Suprapubic skin (tissue), 4 donors: ENCODE measurements around the gene GARIN5B. TPM values are rescaled to one million over a fixed set of nuclear protein-coding genes. Genes with fewer than 3 reads are reported as not detected.

Source experiments
- DNase-seq, 2 donors: peaks; one replicate each; pipeline ENCODE4 v3.0.0-alpha.2; 2019; ENCODE audit warnings: low spot score in 2 of 2
- H3K27ac ChIP-seq: fragments of 200-600 bp; sonication (generic); one replicate; pipeline ENCODE4 v1.5.1; 2019
- H3K27me3 ChIP-seq: fragments of 200-600 bp; sonication (generic); one replicate; pipeline ENCODE4 v1.5.1; 2019
- H3K36me3 ChIP-seq: fragments of 200-600 bp; sonication (generic); one replicate; pipeline ENCODE4 v1.5.1; 2019
- H3K4me1 ChIP-seq: fragments of 200-600 bp; sonication (generic); one replicate; pipeline ENCODE4 v1.5.1; 2019
- H3K4me3 ChIP-seq: fragments of 200-600 bp; sonication (generic); one replicate; pipeline ENCODE4 v1.5.1; 2019; ENCODE audit warnings: mild to moderate bottlenecking
- H3K9me3 ChIP-seq: fragments of 200-600 bp; sonication (generic); one replicate; pipeline ENCODE4 v1.5.1; 2019
- CTCF ChIP-seq, 2 donors: fragments of 200-600 bp in 1 of 2; fragments of 450-650 bp in 1 of 2; sonication (generic) in 1 of 2; IDR thresholded peaks; one replicate each; pipeline ENCODE4 v1.5.1; 2016 to 2019; ENCODE audit warnings: antibody characterized with exemption in 2 of 2, mild to moderate bottlenecking in 1 of 2, moderate library complexity in 1 of 2
- EP300 ChIP-seq: sonication (generic); formaldehyde crosslinking; IDR thresholded peaks from one replicate; pipeline ENCODE4 v1.6.1; 2017; ENCODE audit warnings: antibody characterized with exemption
- POLR2A ChIP-seq, 2 donors: fragments of 450-650 bp; IDR thresholded peaks; one replicate each; pipeline ENCODE4 v1.6.1; 2017; ENCODE audit warnings: antibody characterized with exemption in 2 of 2, mild to moderate bottlenecking in 2 of 2, moderate library complexity in 2 of 2
- POLR2AphosphoS5 ChIP-seq, 3 donors: sonication (generic); formaldehyde crosslinking; IDR thresholded peaks; one replicate each; pipeline ENCODE4 v1.6.1; 2017; ENCODE audit warnings: antibody characterized with exemption in 3 of 3
- WGBS: methylation state at CpG from one replicate; pipeline ENCODE4 v1.1.5; 2018; 5-methylcytosine and 5-hydroxymethylcytosine counted together
- total RNA-seq, 4 donors: library from RNA; depleted of rRNA; stranded (reverse); fragments of >200 nt; gene quantifications; one replicate each; pipeline ENCODE4 v1.1.0, GENCODE V29; 2016

GARIN5B gene
- total RNA-seq, 4 donors from 2014 or later, result not detected

GRCh38 chr19:55369653-55370304 lies 6.7 kb upstream of the GARIN5B start:
- peaks cover 73% of the 10 kb centered on the region for H3K27me3 ChIP-seq
- H3K4me1 ChIP-seq, result peaks cover 27% of the 10 kb centered on the region
- H3K4me3 ChIP-seq, result peak overlapping the region; percentile 37
- TF ChIP-seq POLR2A (IDR thresholded peaks at IDR 0.05), result no peak
- no peak for TF ChIP-seq CTCF (IDR thresholded peaks at IDR 0.05)
- no peak for TF ChIP-seq EP300
- TF ChIP-seq POLR2AphosphoS5 (IDR thresholded peaks at IDR 0.05), result no peak
- H3K36me3 ChIP-seq, result no peaks in the 10 kb centered on the region
- DNase-seq, result no peak
- H3K27ac ChIP-seq, result no peak overlapping the region
- 2% methylated on average over 28 of the region's 59 CpGs for WGBS
- no peaks in the 10 kb centered on the region for H3K9me3 ChIP-seq

GRCh38 chr19:55368701-55369563 lies 5.9 kb upstream of the GARIN5B start:
- no peak for DNase-seq
- Histone ChIP-seq H3K36me3 (no peaks in the 10 kb centered on the region), H3K27ac (no peak overlapping the region), H3K27me3 (peaks cover 64% of the 10 kb centered on the region), H3K9me3 (no peaks in the 10 kb centered on the region), H3K4me3 (peak overlapping the region; percentile 37), H3K4me1 (peaks cover 21% of the 10 kb centered on the region)
- no peak for TF ChIP-seq POLR2AphosphoS5 (IDR thresholded peaks at IDR 0.05)
- no peak for TF ChIP-seq EP300
- TF ChIP-seq POLR2A (IDR thresholded peaks at IDR 0.05), result no peak
- no peak for TF ChIP-seq CTCF (IDR thresholded peaks at IDR 0.05)
- WGBS, result 6% methylated on average over 18 of the region's 54 CpGs

GRCh38 chr19:55368106-55368505 lies 5.0 kb upstream of the GARIN5B start:
- WGBS, result 84% methylated on average over 4 of the region's 16 CpGs
- Histone ChIP-seq H3K27me3 (peaks cover 56% of the 10 kb centered on the region), H3K4me1 (peaks cover 21% of the 10 kb centered on the region), H3K4me3 (no peak overlapping the region), H3K9me3 (no peaks in the 10 kb centered on the region), H3K36me3 (no peaks in the 10 kb centered on the region), H3K27ac (no peak overlapping the region)
- TF ChIP-seq EP300 (no peak), POLR2AphosphoS5 (IDR thresholded peaks at IDR 0.05) (no peak), POLR2A (IDR thresholded peaks at IDR 0.05) (no peak), CTCF (IDR thresholded peaks at IDR 0.05) (no peak)
- no peak for DNase-seq

GRCh38 chr19:55366790-55367189 lies 3.7 kb upstream of the GARIN5B start:
- no peak for TF ChIP-seq POLR2AphosphoS5 (IDR thresholded peaks at IDR 0.05)
- no peak for TF ChIP-seq CTCF (IDR thresholded peaks at IDR 0.05)
- no peak for TF ChIP-seq EP300
- no peak for TF ChIP-seq POLR2A (IDR thresholded peaks at IDR 0.05)
- 74% methylated on average over 3 of the region's 3 CpGs for WGBS
- peaks cover 50% of the 10 kb centered on the region for H3K27me3 ChIP-seq
- no peak for DNase-seq
- no peak overlapping the region for H3K27ac ChIP-seq
- H3K36me3 ChIP-seq, result no peaks in the 10 kb centered on the region
- H3K9me3 ChIP-seq, result no peaks in the 10 kb centered on the region
- H3K4me1 ChIP-seq, result peaks cover 21% of the 10 kb centered on the region
- H3K4me3 ChIP-seq, result no peak overlapping the region

- Histone ChIP-seq H3K9me3 (no peaks in the 10 kb centered on the region), H3K4me3 (no peak overlapping the region), H3K36me3 (no peaks in the 10 kb centered on the region), H3K4me1 (peaks cover 21% of the 10 kb centered on the region), H3K27me3 (peaks cover 42% of the 10 kb centered on the region), H3K27ac (no peak overlapping the region)
- 68% methylated on average over 19 of the region's 19 CpGs for WGBS
- DNase-seq, result no peak
- TF ChIP-seq EP300, result no peak
- no peak for TF ChIP-seq CTCF (IDR thresholded peaks at IDR 0.05)
- no peak for TF ChIP-seq POLR2AphosphoS5 (IDR thresholded peaks at IDR 0.05)
- no peak for TF ChIP-seq POLR2A (IDR thresholded peaks at IDR 0.05)
Measured at GRCh38 chr19:55365964-55366363, 2.9 kb upstream of the GARIN5B start.
